Epithelial cell of umbilical artery (primary cell): ENCODE results near the gene RNU6-8. TPM values are rescaled to one million over a fixed set of nuclear protein-coding genes. Genes with fewer than 3 reads are reported as not detected.

Source experiments
- total RNA-seq: library from RNA; depleted of rRNA; stranded (reverse); fragments of >200 nt; gene quantifications from 2 replicates; pipeline ENCODE4 v1.2.3, GENCODE V29; 2014

Gene RNU6-8
- total RNA-seq, result not detected in 2 replicates

DNA sequence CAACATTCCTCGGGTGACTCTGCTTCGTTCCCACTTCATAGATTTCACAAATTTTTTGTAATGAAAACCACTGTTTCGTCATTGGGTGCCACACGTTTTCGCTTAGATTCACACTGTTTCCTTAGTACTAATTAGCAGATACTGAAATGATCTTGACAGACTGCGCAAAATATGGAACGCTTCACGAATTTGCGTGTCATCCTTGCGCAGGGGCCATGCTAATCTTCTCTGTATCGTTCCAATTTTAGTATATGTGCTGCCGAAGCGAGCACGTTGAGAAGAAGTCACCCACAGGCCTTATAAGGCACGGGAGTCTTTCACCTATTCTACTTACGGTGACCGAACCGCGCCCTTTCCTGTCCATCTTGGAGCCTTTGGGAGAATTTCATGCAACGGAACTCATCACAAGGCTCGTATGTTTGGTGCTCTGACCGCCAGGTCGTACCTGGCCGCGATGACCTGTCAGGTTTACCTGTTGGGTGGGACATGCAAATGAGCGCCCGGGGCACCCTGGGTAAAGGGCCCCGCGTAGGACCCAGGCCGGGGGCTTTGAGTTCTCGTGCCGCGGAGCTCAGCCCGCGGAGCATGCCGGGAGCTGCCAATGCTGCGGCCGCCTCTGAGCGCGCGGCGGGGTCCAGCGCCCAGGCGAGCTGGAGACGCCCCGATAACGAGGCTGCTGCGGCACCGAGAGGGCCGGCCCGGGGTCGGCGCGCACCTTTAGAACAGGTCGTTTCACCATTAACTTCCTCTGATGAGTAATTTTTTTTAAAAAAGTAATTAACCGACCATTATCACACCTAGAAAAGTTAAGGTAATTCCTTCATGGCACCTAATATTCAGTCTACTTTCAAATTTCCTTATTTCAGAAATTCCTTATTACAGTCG lies at the start of gene RNU6-8:
TSS of gene RNU6-8 (minus strand) at position 272 of the 885 bp plus-strand sequence.

DNA sequence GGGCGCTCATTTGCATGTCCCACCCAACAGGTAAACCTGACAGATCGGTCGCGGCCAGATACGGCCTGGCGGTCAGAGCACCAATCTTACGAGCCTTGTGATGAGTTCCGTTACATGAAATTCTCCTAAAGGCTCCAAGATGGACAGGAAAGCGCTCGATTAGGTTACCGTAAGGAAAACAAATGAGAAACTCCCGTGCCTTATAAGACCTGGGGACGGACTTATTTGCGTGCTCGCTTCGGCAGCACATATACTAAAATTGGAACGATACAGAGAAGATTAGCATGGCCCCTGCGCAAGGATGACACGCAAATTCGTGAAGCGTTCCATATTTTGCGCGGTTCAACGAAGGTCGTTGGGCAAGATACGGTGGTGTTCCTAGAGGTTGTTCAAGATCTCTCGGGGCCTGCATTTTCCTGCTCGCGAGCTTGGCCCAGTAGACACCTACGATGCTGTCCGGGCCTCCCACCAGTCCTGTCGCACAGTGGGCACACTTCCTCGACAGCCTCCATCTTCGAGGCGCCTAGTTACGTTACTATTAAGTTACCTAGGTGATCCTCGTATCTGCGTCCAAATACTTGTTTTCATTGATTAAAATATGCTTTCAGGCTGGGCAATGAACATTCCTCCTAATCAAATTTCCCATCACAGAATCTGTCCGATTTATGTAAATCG lies 1.1 kb downstream of the RNU6-8 start, which contains the start of gene RNU6-7:
TSS of gene RNU6-7 (plus strand) at position 230 of the 675 bp plus-strand sequence.

Other genes with a start within 250 kb of the RNU6-8 start
- gene ARHGAP5, start 126.0 kb downstream of the RNU6-8 start, total RNA-seq, result 37.4 and 37.7 TPM in 2 replicates
- not detected in 2 replicates for gene RNU6-7, start 1.2 kb downstream of the RNU6-8 start, total RNA-seq
- gene AKAP6, start 126.0 kb upstream of the RNU6-8 start, total RNA-seq, result under 0.01 and 0.15 TPM in 2 replicates